GM19238 (cell line): ENCODE results near the gene ATP8A2.

ENCODE experiments used
- DNase-seq: peaks from one replicate; pipeline ENCODE4 v3.0.0; 2011; ENCODE audit warnings: low spot score; ENCODE audit not compliant: insufficient read length

ATP8A2 gene

GRCh38 chr13:26007261-26008125 lies 635.7 kb downstream of the ATP8A2 start:
- no peak for DNase-seq

GRCh38 chr13:26010487-26011207 lies 638.9 kb downstream of the ATP8A2 start:
- no peak for DNase-seq

GRCh38 chr13:26011208-26011573 lies 639.4 kb downstream of the ATP8A2 start:
- DNase-seq = no peak

GRCh38 chr13:26011996-26012821 lies 640.4 kb downstream of the ATP8A2 start:
- DNase-seq = no peak

- no peak for DNase-seq
Measured at GRCh38 chr13:26012995-26013394, 641.2 kb downstream of the ATP8A2 start.

- DNase-seq = no peak
Measured at GRCh38 chr13:26015271-26016125, 643.7 kb downstream of the ATP8A2 start.

GRCh38 chr13:26016189-26016588 lies 644.4 kb downstream of the ATP8A2 start:
- DNase-seq = no peak

- no peak for DNase-seq
Measured at GRCh38 chr13:26017196-26017921, 645.6 kb downstream of the ATP8A2 start.

- no peak for DNase-seq
Measured at GRCh38 chr13:26017932-26018665, 646.3 kb downstream of the ATP8A2 start.

GRCh38 chr13:26019251-26019650 lies 647.5 kb downstream of the ATP8A2 start:
- no peak for DNase-seq

GRCh38 chr13:26019881-26020870 lies 648.4 kb downstream of the ATP8A2 start:
- no peak for DNase-seq

- no peak for DNase-seq
Measured at GRCh38 chr13:26020891-26021290, 649.1 kb downstream of the ATP8A2 start.

- no peak for DNase-seq
Measured at GRCh38 chr13:26021516-26021915, 649.7 kb downstream of the ATP8A2 start.

GRCh38 chr13:26021956-26022355 lies 650.2 kb downstream of the ATP8A2 start:
- DNase-seq = no peak

GRCh38 chr13:26022538-26023292 lies 650.9 kb downstream of the ATP8A2 start:
- DNase-seq = no peak

GRCh38 chr13:26024558-26024957 lies 652.8 kb downstream of the ATP8A2 start:
- no peak for DNase-seq

GRCh38 chr13:26025196-26025595 lies 653.4 kb downstream of the ATP8A2 start:
- no peak for DNase-seq

- DNase-seq = no peak
Measured at GRCh38 chr13:26025771-26026170, 654.0 kb downstream of the ATP8A2 start.
